Body of pancreas (tissue), 4 donors: ENCODE results near the gene KIRREL3.

ENCODE experiments used
- POLR2A ChIP-seq, 3 donors: fragments of 450-650 bp; IDR thresholded peaks; one replicate each; pipeline ENCODE4 v1.6.1; 2016; ENCODE audit warnings: antibody characterized with exemption in 3 of 3, mild to moderate bottlenecking in 2 of 3
- TF ChIP-seq, protein P1 (sequence below), 7 experiments: fragments of 450-650 bp in 4 of 7; fragments of 200-600 bp in 3 of 7; sonication (generic) in 3 of 7; IDR thresholded peaks; one replicate each; pipeline ENCODE4 v1.5.1; 2016 to 2019; ENCODE audit warnings: antibody characterized with exemption in 7 of 7

DNA sequence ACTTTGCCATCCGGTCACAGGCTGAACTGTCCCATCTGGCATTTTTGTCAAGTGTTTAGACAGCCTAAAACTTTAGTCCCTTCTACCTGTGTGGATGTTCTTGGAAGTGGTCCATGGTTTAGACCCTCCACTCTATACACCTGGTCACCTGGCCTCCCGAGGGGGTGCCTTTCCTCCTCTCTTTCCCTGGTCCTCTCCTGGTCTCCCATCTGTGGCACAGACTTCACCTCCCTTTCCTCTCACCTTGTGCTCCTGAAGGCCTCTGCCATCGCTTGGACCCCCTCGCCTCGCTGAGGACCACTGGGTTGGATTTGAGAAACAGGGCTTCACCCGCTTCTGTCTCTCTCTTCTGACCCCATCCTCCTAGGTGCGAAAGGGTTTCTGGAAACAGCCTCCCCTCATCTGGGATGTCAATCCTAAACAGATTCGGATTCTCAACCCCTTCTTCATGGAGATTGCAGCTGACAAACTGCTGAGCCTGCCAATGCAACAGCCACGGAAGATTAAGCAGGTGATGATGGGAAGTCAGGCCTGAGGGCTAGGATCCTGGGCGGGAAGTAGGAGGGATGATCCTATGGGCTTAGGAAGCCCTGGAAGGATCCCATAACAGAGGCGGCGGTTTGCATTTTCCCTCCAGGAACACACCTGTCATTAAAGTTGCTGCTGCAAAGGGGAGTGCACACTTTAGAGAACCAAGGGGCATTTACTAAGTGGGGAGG, 591.5 kb downstream of the KIRREL3 start:
- TF ChIP-seq, protein P1, sequence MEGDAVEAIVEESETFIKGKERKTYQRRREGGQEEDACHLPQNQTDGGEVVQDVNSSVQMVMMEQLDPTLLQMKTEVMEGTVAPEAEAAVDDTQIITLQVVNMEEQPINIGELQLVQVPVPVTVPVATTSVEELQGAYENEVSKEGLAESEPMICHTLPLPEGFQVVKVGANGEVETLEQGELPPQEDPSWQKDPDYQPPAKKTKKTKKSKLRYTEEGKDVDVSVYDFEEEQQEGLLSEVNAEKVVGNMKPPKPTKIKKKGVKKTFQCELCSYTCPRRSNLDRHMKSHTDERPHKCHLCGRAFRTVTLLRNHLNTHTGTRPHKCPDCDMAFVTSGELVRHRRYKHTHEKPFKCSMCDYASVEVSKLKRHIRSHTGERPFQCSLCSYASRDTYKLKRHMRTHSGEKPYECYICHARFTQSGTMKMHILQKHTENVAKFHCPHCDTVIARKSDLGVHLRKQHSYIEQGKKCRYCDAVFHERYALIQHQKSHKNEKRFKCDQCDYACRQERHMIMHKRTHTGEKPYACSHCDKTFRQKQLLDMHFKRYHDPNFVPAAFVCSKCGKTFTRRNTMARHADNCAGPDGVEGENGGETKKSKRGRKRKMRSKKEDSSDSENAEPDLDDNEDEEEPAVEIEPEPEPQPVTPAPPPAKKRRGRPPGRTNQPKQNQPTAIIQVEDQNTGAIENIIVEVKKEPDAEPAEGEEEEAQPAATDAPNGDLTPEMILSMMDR (IDR thresholded peaks at IDR 0.05): no peak
- no peak for TF ChIP-seq POLR2A (IDR thresholded peaks at IDR 0.05)
